HCT116 (cell line): ENCODE data around the gene COMMD9. TPM values are rescaled to one million over a fixed set of nuclear protein-coding genes. Genes with fewer than 3 reads are reported as not detected.
A peak's percentile ranks its signal among the peaks of the same experiment; 100 is the strongest.

ENCODE experiments used
- ATAC-seq: fragments of 200-7000 bp; cut with Tn5 transposase; 2 replicates; pipeline ENCODE4 v1.9.1; 2020; ENCODE audit warnings: mild to moderate bottlenecking, moderate library complexity
- BruUV-seq: library from RNA; stranded (reverse); fragments of 400-500 nt; replicated peaks from 2 replicates; lab custom pipeline; 2021; lab: Mats Ljungman, UMichigan
- CTCF ChIA-PET: fragments of 300-600 bp; sonication (Branson Sonifier 250); formaldehyde crosslinking; loops from one replicate; lab custom pipeline; 2021; ENCODE audit warnings: antibody characterized with exemption; lab: Charles Lee
- POLR2A ChIA-PET: fragments of 300-600, 350-600 bp; sonication (Branson Sonifier 250); formaldehyde crosslinking; loops from one replicate; lab custom pipeline; 2021; ENCODE audit warnings: antibody characterized with exemption; lab: Charles Lee
- RAD21 ChIA-PET, 2 experiments: fragments of 300-600 bp; sonication (Branson Sonifier 250); formaldehyde crosslinking; loops; one replicate each; lab custom pipeline; 2023; ENCODE audit warnings: low total read pairs in 2 of 2; ENCODE audit not compliant: uncharacterized antibody in 2 of 2, unreplicated experiment in 2 of 2, low non-redundant PET in 1 of 2; lab: Charles Lee
- DNase-seq: peaks from one replicate; pipeline ENCODE4 v3.0.0-alpha.2; 2010; ENCODE audit warnings: low read depth, low spot score
- H2AFZ ChIP-seq: fragments of 200-600 bp; shearing (Covaris generic), sonication (generic); 2 replicates; pipeline ENCODE4 v1.6.1; 2017; ENCODE audit warnings: low read depth, mixed run types, mixed read lengths, antibody characterized with exemption, low read length; ENCODE audit not compliant: poor library complexity, severe bottlenecking
- H3K27ac ChIP-seq: 2 replicates; pipeline ENCODE4 v1.5.1; 2012; ENCODE audit warnings: low read depth, low read length
- H3K27me3 ChIP-seq: fragments of 200-600 bp; sonication (generic); 2 replicates; pipeline ENCODE4 v1.6.1; 2016; ENCODE audit warnings: mixed run types, low read length, mixed read lengths; ENCODE audit not compliant: insufficient read depth
- H3K36me3 ChIP-seq, 2 experiments: fragments of 200-500 bp in 1 of 2; fragments of 200-600 bp in 1 of 2; sonication (Bioruptor generic) in 1 of 2; sonication (generic) in 1 of 2; 2 replicates each; pipeline versions ENCODE4 v1.5.1 to v1.6.1; 2014 to 2016; ENCODE audit warnings: low read length in 2 of 2, inconsistent platforms in 1 of 2, mixed read lengths in 1 of 2, mixed run types in 1 of 2; ENCODE audit not compliant: insufficient read depth in 2 of 2, control insufficient read depth in 1 of 2
- H3K4me1 ChIP-seq, 2 experiments: fragments of 200-600 bp in 1 of 2; sonication (generic) in 1 of 2; 2 replicates each; pipeline versions ENCODE4 v1.5.1 to v1.6.1; 2012 to 2017; ENCODE audit warnings: low read length in 2 of 2, inconsistent platforms in 1 of 2, mild to moderate bottlenecking in 1 of 2, mixed read lengths in 1 of 2, mixed run types in 1 of 2, moderate library complexity in 1 of 2; ENCODE audit not compliant: insufficient read depth in 2 of 2, control insufficient read depth in 1 of 2
- H3K4me2 ChIP-seq: fragments of 200-600 bp; sonication (generic); 2 replicates; pipeline ENCODE4 v1.6.1; 2017; ENCODE audit warnings: mixed run types, low read length, mixed read lengths
- H3K4me3 ChIP-seq, 2 experiments: fragments of 200-600 bp in 1 of 2; sonication (generic) in 1 of 2; replicated peaks in 1 of 2; 2 replicates each; pipeline ENCODE4 v1.5.1; 2011 to 2016; ENCODE audit warnings: low read length in 2 of 2, control low read depth in 1 of 2, low read depth in 1 of 2, mild to moderate bottlenecking in 1 of 2, mixed read lengths in 1 of 2, mixed run types in 1 of 2
- H3K79me2 ChIP-seq: fragments of 200-600 bp; sonication (generic); 2 replicates; pipeline ENCODE4 v1.6.1; 2017; ENCODE audit warnings: mild to moderate bottlenecking, mixed run types, low read length, moderate library complexity, mixed read lengths; ENCODE audit not compliant: insufficient read depth
- H3K9ac ChIP-seq: fragments of 200-600 bp; sonication (generic); 2 replicates; pipeline ENCODE4 v1.6.1; 2016; ENCODE audit warnings: low read length, mixed read lengths
- H3K9me2 ChIP-seq: fragments of 200-600 bp; sonication (generic), shearing (Covaris generic); 2 replicates; pipeline ENCODE4 v1.6.1; 2017; ENCODE audit warnings: mixed run types, mild to moderate bottlenecking, moderate library complexity; ENCODE audit not compliant: insufficient read depth
- H3K9me3 ChIP-seq, 2 experiments: fragments of 200-500 bp in 1 of 2; fragments of 200-600 bp in 1 of 2; sonication (Bioruptor generic) in 1 of 2; sonication (generic) in 1 of 2; 2 replicates each; pipeline ENCODE4 v1.6.1; 2014 to 2017; ENCODE audit warnings: low read length in 2 of 2, mixed read lengths in 2 of 2, inconsistent platforms in 1 of 2, low read depth in 1 of 2, mild to moderate bottlenecking in 1 of 2, mixed run types in 1 of 2, moderate library complexity in 1 of 2; ENCODE audit not compliant: control insufficient read depth in 1 of 2, insufficient read depth in 1 of 2
- H4K20me1 ChIP-seq: fragments of 200-600 bp; sonication (generic), shearing (Covaris generic); 2 replicates; pipeline ENCODE4 v1.6.1; 2017; ENCODE audit warnings: mixed run types, mild to moderate bottlenecking, moderate library complexity; ENCODE audit not compliant: insufficient read depth
- CEBPB ChIP-seq: IDR thresholded peaks from 2 replicates; pipeline ENCODE4 v1.6.1; 2012; ENCODE audit warnings: low read depth
- CTCF ChIP-seq, 3 experiments: fragments of 200-600 bp in 1 of 3; sonication (generic) in 1 of 3; IDR thresholded peaks in 2 of 3; conservative IDR thresholded peaks in 1 of 3; 2 replicates each; pipeline ENCODE4 v1.5.1; 2012 to 2017; ENCODE audit warnings: low read depth in 2 of 3, low read length in 2 of 3, antibody characterized with exemption in 1 of 3, borderline replicate concordance in 1 of 3, control low read depth in 1 of 3, mild to moderate bottlenecking in 1 of 3, mixed read lengths in 1 of 3, mixed run types in 1 of 3, moderate library complexity in 1 of 3; ENCODE audit not compliant: insufficient read depth in 1 of 3
- EGR1 ChIP-seq: IDR thresholded peaks from 2 replicates; pipeline ENCODE4 v1.6.1; 2012; ENCODE audit warnings: low read depth
- EZH2 ChIP-seq: fragments of 200-600 bp; sonication (generic); IDR thresholded peaks from 2 replicates; pipeline ENCODE4 v1.6.1; 2017; ENCODE audit warnings: antibody characterized with exemption, mixed run types
- FOSL1 ChIP-seq: IDR thresholded peaks from 2 replicates; pipeline ENCODE4 v1.6.1; 2012; ENCODE audit warnings: low read depth
- JUND ChIP-seq: IDR thresholded peaks from 2 replicates; pipeline ENCODE4 v1.6.1; 2012
- POLR2AphosphoS5 ChIP-seq: IDR thresholded peaks from 2 replicates; pipeline ENCODE4 v1.6.1; 2011; ENCODE audit warnings: mild to moderate bottlenecking, low read depth, low read length, moderate library complexity
- RAD21 ChIP-seq: IDR thresholded peaks from 2 replicates; pipeline ENCODE4 v1.6.1; 2012; ENCODE audit warnings: low read depth, mild to moderate bottlenecking
- SRF ChIP-seq: IDR thresholded peaks from 2 replicates; pipeline ENCODE4 v1.6.1; 2012; ENCODE audit warnings: low read depth
- YY1 ChIP-seq: IDR thresholded peaks from 2 replicates; pipeline ENCODE4 v1.6.1; 2011; ENCODE audit warnings: low read length, low read depth, moderate library complexity, mild to moderate bottlenecking; ENCODE audit not compliant: insufficient replicate concordance; ENCODE audit errors: extremely low read depth
- ZBTB33 ChIP-seq: IDR thresholded peaks from 2 replicates; pipeline ENCODE4 v1.6.1; 2011; ENCODE audit warnings: mild to moderate bottlenecking, low read length, moderate library complexity; ENCODE audit not compliant: insufficient replicate concordance; ENCODE audit errors: extremely low read depth
- ZFX ChIP-seq: fragments of 450-650 bp; IDR thresholded peaks from 2 replicates; pipeline ENCODE4 v1.6.1; 2017
- intact Hi-C: fragments of 100-400 bp; cut with micrococcal nuclease; formaldehyde crosslinking; loops from 2 replicates; pipeline ENCODE4 v1.10.0; 2022
- total RNA-seq: library from RNA; stranded (reverse); gene quantifications from one replicate; pipeline ENCODE4 v1.2.1, GENCODE V29; 2021; ENCODE audit not compliant: unreplicated experiment

Gene COMMD9
- total RNA-seq, 1 experiment from 2014 or later, result 33.3 TPM

DNA sequence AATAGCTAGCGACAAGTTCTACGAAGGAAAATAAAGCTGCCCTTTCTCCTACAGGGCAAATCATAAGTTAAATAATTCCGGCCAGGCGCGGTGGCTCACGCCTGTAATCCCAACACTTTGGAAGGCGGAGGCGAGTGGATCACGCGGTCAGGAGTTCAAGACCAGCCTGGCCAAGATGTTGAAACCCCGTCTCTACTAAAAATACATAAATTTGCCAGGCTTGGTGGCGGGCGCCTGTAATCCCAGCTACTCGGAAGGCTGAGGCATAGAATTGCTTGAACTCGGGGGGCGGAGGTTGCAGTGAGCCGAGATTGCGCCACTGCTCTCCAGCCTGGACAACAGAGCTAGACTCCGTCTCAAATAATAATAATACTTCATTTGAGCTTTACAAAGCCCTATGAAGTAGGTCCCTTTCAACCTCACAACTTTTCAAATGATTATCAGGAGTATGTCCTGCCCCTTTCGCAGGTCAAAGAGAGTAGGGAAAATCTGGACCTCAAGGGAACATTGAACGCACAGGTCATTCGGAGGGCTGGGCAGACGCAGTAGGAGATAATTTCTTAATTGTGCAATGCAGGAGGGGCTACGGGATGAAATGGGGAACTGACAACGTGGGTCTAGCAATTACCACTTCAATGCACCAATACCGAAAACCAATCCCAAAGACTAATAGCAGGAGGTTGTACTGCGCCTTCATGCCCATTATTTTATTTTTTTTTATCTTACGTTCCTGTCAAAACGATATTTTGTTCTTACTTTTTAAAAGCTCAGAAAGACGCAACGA is 590 bp downstream of the COMMD9 start:
- peak overlapping the region; percentile 66 to 74 for H3K4me3 ChIP-seq
- H2AFZ ChIP-seq, result no peak overlapping the region
- H3K36me3 ChIP-seq, result no peaks in the 10 kb centered on the region
- DNase-seq, result no peak
- no peaks in the 10 kb centered on the region for H3K79me2 ChIP-seq
- H3K9ac ChIP-seq, result peak overlapping the region; percentile 37
- H3K9me3 ChIP-seq, result no peaks in the 10 kb centered on the region
- no peaks in the 10 kb centered on the region for H3K27me3 ChIP-seq
- BruUV-seq, result TSS peak; percentile 79
- POLR2A ChIA-PET, result no interaction called here
- H3K4me2 ChIP-seq, result peak overlapping the region; percentile 89
- CTCF ChIA-PET, result interaction anchor here (0.6 to 5.9 kb wide), 2 partner anchors 22 to 189 kb away, joined by 3 to 76 read pairs; no protein-coding TSS in a partner anchor
- intact Hi-C loops, result no loop called here
- no peak overlapping the region for H3K27ac ChIP-seq
- peaks cover 0 to 12% of the 10 kb centered on the region in 2 experiments; a peak in 1 of 4 replicates for H3K4me1 ChIP-seq
- RAD21 ChIA-PET, result no interaction called here
- ATAC-seq, result no peak
- TF ChIP-seq FOSL1, result no peak
- no peak for TF ChIP-seq JUND
- no peak for TF ChIP-seq CTCF (IDR thresholded peaks at IDR 0.05 in 2 of 3, conservative IDR thresholded peaks at IDR 0.05 in 1 of 3; ENCODE audit: borderline replicate concordance in 1 of 3, insufficient read depth in 1 of 3, low read depth in 2 of 3, low read length in 2 of 3)
- no peak for TF ChIP-seq CEBPB
- TF ChIP-seq EZH2, result no peak
- no peak for TF ChIP-seq ZFX
- TF ChIP-seq POLR2AphosphoS5, result no peak
- no peak for TF ChIP-seq EGR1
- no peak for TF ChIP-seq RAD21
- TF ChIP-seq YY1, result no peak
- TF ChIP-seq SRF, result no peak
- no peak for TF ChIP-seq ZBTB33
- TF ChIP-seq, all 23 proteins: peak for 0
- Histone ChIP-seq H4K20me1 (no peaks in the 10 kb centered on the region), H3K9me2 (no peaks in the 10 kb centered on the region)
